OCI-LY7 (cell line): Measurements from ENCODE around the gene YBX2.

Experiments
- EZH2phosphoT487 ChIP-seq: fragments of 200-600 bp; sonication (generic); IDR thresholded peaks from 2 replicates; pipeline ENCODE4 v1.6.1; 2018; ENCODE audit warnings: low read depth, borderline replicate concordance, mild to moderate bottlenecking, mixed run types, antibody characterized with exemption, low read length, moderate library complexity, mixed read lengths
- TF ChIP-seq, protein P1 (sequence below): fragments of 200-600 bp; sonication (generic); conservative IDR thresholded peaks from 2 replicates; pipeline ENCODE4 v1.5.1; 2014; ENCODE audit warnings: mild to moderate bottlenecking, antibody characterized with exemption, low read length, moderate library complexity, mixed read lengths

DNA sequence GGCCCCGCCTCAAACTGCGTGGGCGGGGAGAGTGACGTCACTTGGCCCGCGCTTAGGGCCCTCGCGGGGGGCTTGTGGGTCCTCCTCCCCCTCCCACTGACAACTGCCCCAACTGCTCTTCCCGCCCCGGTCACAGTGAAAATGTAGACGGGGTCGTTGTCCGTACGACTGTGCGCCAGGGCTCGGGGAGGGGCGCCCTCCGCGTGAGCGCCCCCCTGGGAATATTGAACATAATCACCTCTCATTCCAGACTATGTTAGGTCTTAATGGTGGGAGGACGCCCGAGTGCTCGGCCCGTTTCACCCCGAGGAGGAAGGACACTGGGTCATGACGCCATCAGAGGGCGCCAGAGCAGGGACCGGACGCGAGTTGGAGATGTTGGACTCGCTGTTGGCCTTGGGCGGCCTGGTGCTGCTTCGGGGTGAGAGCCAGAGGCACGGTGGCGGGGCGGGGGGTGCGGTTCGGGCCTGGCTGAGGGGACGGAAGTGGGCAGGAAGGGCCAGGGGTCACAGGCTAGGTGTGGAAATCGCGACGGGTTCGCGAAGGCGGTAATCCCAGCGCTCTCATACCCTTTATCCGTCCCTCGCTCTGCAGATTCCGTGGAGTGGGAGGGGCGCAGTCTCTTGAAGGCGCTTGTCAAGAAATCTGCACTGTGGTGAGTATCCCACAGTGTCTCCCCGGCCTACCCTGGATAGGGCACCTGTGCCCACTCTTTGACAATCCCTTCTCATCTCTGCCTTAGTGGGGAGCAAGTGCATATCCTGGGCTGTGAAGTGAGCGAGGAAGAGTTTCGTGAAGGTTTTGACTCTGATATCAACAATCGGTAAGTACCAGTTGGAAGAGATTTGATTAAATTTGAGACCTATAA lies 42.0 kb downstream of the YBX2 start, which contains the start of gene ELP5:
- TF ChIP-seq, protein P1, sequence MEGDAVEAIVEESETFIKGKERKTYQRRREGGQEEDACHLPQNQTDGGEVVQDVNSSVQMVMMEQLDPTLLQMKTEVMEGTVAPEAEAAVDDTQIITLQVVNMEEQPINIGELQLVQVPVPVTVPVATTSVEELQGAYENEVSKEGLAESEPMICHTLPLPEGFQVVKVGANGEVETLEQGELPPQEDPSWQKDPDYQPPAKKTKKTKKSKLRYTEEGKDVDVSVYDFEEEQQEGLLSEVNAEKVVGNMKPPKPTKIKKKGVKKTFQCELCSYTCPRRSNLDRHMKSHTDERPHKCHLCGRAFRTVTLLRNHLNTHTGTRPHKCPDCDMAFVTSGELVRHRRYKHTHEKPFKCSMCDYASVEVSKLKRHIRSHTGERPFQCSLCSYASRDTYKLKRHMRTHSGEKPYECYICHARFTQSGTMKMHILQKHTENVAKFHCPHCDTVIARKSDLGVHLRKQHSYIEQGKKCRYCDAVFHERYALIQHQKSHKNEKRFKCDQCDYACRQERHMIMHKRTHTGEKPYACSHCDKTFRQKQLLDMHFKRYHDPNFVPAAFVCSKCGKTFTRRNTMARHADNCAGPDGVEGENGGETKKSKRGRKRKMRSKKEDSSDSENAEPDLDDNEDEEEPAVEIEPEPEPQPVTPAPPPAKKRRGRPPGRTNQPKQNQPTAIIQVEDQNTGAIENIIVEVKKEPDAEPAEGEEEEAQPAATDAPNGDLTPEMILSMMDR = peak; percentile 58
- TF ChIP-seq EZH2phosphoT487 = no peak
